Measurements from ENCODE around the gene FOXK2. TPM values are rescaled to one million over a fixed set of nuclear protein-coding genes. Genes with fewer than 3 reads are reported as not detected.

FOXK2 gene
- total RNA-seq, 4 donors from 2014 or later = 15.9 to 70.9 (median 42.7) TPM

- no peaks in the 10 kb centered on the region for H3K9me3 ChIP-seq
- no peak for DNase-seq
- no peak for TF ChIP-seq CTCF (IDR thresholded peaks at IDR 0.05)
- H3K27me3 ChIP-seq = no peaks in the 10 kb centered on the region
- H3K4me1 ChIP-seq = no peaks in the 10 kb centered on the region
- H3K36me3 ChIP-seq = no peaks in the 10 kb centered on the region
- H3K27ac ChIP-seq = no peak overlapping the region
- no peak overlapping the region for H3K4me3 ChIP-seq
- intact Hi-C loops (cut with DNase I; ENCODE audit: low total_unique reads) = no loop called here
Observed at GRCh38 chr17:82613283-82614094, 94.0 kb downstream of the FOXK2 start.

GRCh38 chr17:82614095-82614631 is 94.6 kb downstream of the FOXK2 start:
- TF ChIP-seq CTCF (IDR thresholded peaks at IDR 0.05) (no peak), POLR2A (IDR thresholded peaks at IDR 0.05) (no peak)
- no peak for DNase-seq
- no peak overlapping the region for H3K4me3 ChIP-seq
- intact Hi-C loops (cut with DNase I; ENCODE audit: low total_unique reads) = no loop called here
- H3K27ac ChIP-seq = no peak overlapping the region
- H3K36me3 ChIP-seq = no peaks in the 10 kb centered on the region
- H3K27me3 ChIP-seq = no peaks in the 10 kb centered on the region
- H3K4me1 ChIP-seq = no peaks in the 10 kb centered on the region
- no peaks in the 10 kb centered on the region for H3K9me3 ChIP-seq

GRCh38 chr17:82615084-82616020 is 95.8 kb downstream of the FOXK2 start:
- no peaks in the 10 kb centered on the region for H3K36me3 ChIP-seq
- intact Hi-C loops (cut with DNase I; ENCODE audit: low total_unique reads) = no loop called here
- no peak for DNase-seq

GRCh38 chr17:82616021-82616711 is 96.6 kb downstream of the FOXK2 start:
- TF ChIP-seq POLR2A (IDR thresholded peaks at IDR 0.05) = no peak
- no peak for TF ChIP-seq CTCF (IDR thresholded peaks at IDR 0.05)
- H3K4me3 ChIP-seq = no peak overlapping the region
- no peaks in the 10 kb centered on the region for H3K36me3 ChIP-seq
- no peak overlapping the region for H3K27ac ChIP-seq
- no peaks in the 10 kb centered on the region for H3K9me3 ChIP-seq
- H3K27me3 ChIP-seq = no peaks in the 10 kb centered on the region
- intact Hi-C loops (cut with DNase I; ENCODE audit: low total_unique reads) = no loop called here
- no peaks in the 10 kb centered on the region for H3K4me1 ChIP-seq
- DNase-seq = no peak

More at GRCh38 chr17:82615084-82616020, 95.8 kb downstream of the FOXK2 start:
- TF ChIP-seq POLR2A (IDR thresholded peaks at IDR 0.05) (no peak), CTCF (IDR thresholded peaks at IDR 0.05) (no peak)
- H3K27ac ChIP-seq = no peak overlapping the region
- H3K4me1 ChIP-seq = no peaks in the 10 kb centered on the region
- no peak overlapping the region for H3K4me3 ChIP-seq
- no peaks in the 10 kb centered on the region for H3K27me3 ChIP-seq
- no peaks in the 10 kb centered on the region for H3K9me3 ChIP-seq

Data from uterus (tissue), 4 donors.